Neural progenitor cell (in vitro differentiated cells): ENCODE measurements around the gene TCF23.

Experiments
- CTCF ChIP-seq: fragments of 200-600 bp; sonication (generic); IDR thresholded peaks from 2 replicates; pipeline ENCODE4 v1.5.1; 2017; ENCODE audit warnings: antibody characterized with exemption, mild to moderate bottlenecking
- EZH2 ChIP-seq: fragments of 200-600 bp; sonication (generic); IDR thresholded peaks from 2 replicates; pipeline ENCODE4 v1.6.1; 2017; ENCODE audit warnings: antibody characterized with exemption, mild to moderate bottlenecking, moderate library complexity

- TF ChIP-seq CTCF, result no peak
- no peak for TF ChIP-seq EZH2
These were observed 11.4 kb downstream of the TCF23 start for GRCh38 chr2:27160191-27160590.
